Natural killer cell (primary cell): ENCODE measurements around the gene ZNF672. TPM values are rescaled to one million over a fixed set of nuclear protein-coding genes. Genes with fewer than 3 reads are reported as not detected.
"Not testable (repeated sequence)": the region's sequence is repeated elsewhere in the genome, so short reads cannot be mapped to it uniquely, and the experiment has no call there.

Experiments used
- ATAC-seq, 3 donors: fragments of 150-1000 bp in 2 of 3; fragments of 200-7000 bp in 1 of 3; cut with Tn5 transposase; 1 replicate in 1 of 3; 2 replicates in 2 of 3; pipeline ENCODE4 v1.10.0; 2021; ENCODE audit warnings: mild to moderate bottlenecking in 2 of 3, moderate library complexity in 2 of 3
- DNase-seq, 2 donors: peaks; one replicate each; pipeline versions ENCODE4 v3.0.0 to v3.0.0-alpha.2; 2013 to 2021; ENCODE audit warnings: mixed read lengths in 1 of 2
- H3K27ac ChIP-seq: one replicate; pipeline ENCODE4 v1.5.1; 2013; ENCODE audit warnings: mild to moderate bottlenecking, low read length
- H3K27me3 ChIP-seq: one replicate; pipeline ENCODE4 v1.6.1; 2013; ENCODE audit warnings: low read length; ENCODE audit not compliant: control insufficient read depth, insufficient read depth
- H3K36me3 ChIP-seq: one replicate; pipeline ENCODE4 v1.6.1; 2013; ENCODE audit warnings: low read length; ENCODE audit not compliant: control insufficient read depth, insufficient read depth
- H3K4me1 ChIP-seq: one replicate; pipeline ENCODE4 v1.6.1; 2013; ENCODE audit warnings: low read length; ENCODE audit not compliant: control insufficient read depth, insufficient read depth
- H3K4me3 ChIP-seq: one replicate; pipeline ENCODE4 v1.5.1; 2013; ENCODE audit warnings: low read length
- H3K9me3 ChIP-seq: one replicate; pipeline ENCODE4 v1.6.1; 2013; ENCODE audit warnings: low read length; ENCODE audit not compliant: control insufficient read depth, insufficient read depth
- H3K27ac Mint-ChIP-seq, 2 donors: one replicate each; pipeline ENCODE4 v1.8.0; 2022; ENCODE audit warnings: mild to moderate bottlenecking in 2 of 2, mixed read lengths in 2 of 2, moderate library complexity in 1 of 2
- H3K27me3 Mint-ChIP-seq, 2 donors: one replicate each; pipeline ENCODE4 v1.8.0; 2022; ENCODE audit warnings: low read depth in 2 of 2, mixed read lengths in 2 of 2
- H3K36me3 Mint-ChIP-seq: one replicate; pipeline ENCODE4 v1.8.0; 2022; ENCODE audit warnings: mixed read lengths
- H3K4me1 Mint-ChIP-seq, 2 donors: one replicate each; pipeline ENCODE4 v1.8.0; 2022; ENCODE audit warnings: mixed read lengths in 2 of 2
- H3K4me3 Mint-ChIP-seq: one replicate; pipeline ENCODE4 v1.8.0; 2022; ENCODE audit warnings: mild to moderate bottlenecking, moderate library complexity, mixed read lengths
- H3K9me3 Mint-ChIP-seq, 2 donors: one replicate each; pipeline ENCODE4 v1.8.0; 2022; ENCODE audit warnings: mixed read lengths in 2 of 2
- CTCF ChIP-seq: fragments of 200-600 bp; IDR thresholded peaks from one replicate; pipeline ENCODE4 v1.8.0; 2022; ENCODE audit warnings: antibody characterized with exemption
- WGBS: methylation state at CpG from one replicate; pipeline ENCODE4 v1.1.7; 2013; ENCODE audit warnings: missing lambda C conversion rate; ENCODE audit not compliant: insufficient coverage; 5-methylcytosine and 5-hydroxymethylcytosine counted together
- intact Hi-C: fragments of 100-400 bp; cut with micrococcal nuclease; formaldehyde crosslinking; loops from one replicate; pipeline ENCODE4 v1.14.2; 2022
- total RNA-seq, 4 donors: library from RNA; stranded (reverse); fragments of 120-200 nt in 1 of 4; gene quantifications; one replicate each; pipeline versions ENCODE4 v1.2.3 to v1.2.4, GENCODE V29; 2013 to 2022

ZNF672 gene
- total RNA-seq, 3 donors from 2014 or later (not counting 1 experiment from before 2014, with no cell fraction given): 29.0 to 41.8 (median 38.7) TPM

GRCh38 chr1:248825573-248825908, 12.5 kb upstream of the ZNF672 start:
- Histone ChIP-seq H3K4me1 (peaks cover 46% of the 10 kb centered on the region), H3K36me3 (peaks cover 17% of the 10 kb centered on the region), H3K9me3 (no peaks in the 10 kb centered on the region), H3K4me3 (peak overlapping the region; percentile 93), H3K27ac (peak overlapping the region; percentile 99), H3K27me3 (no peaks in the 10 kb centered on the region)
- Mint-ChIP-seq H3K27me3 (no peaks in the 10 kb centered on the region), H3K4me3 (peak overlapping the region; percentile 96), H3K9me3 (no peaks in the 10 kb centered on the region), H3K4me1 (peaks cover 56 to 61% of the 10 kb centered on the region in 2 donors), H3K36me3 (no peaks in the 10 kb centered on the region), H3K27ac (peak overlapping the region; percentile 96)
- TF ChIP-seq CTCF: no peak
- peak in 1 of 3 donors; percentile 1 for ATAC-seq
- no peak for DNase-seq
- WGBS: under 1% methylated on average over 18 of the region's 18 CpGs
- intact Hi-C loops: no loop called here

- peaks cover 55 to 56% of the 10 kb centered on the region in 2 donors for H3K4me1 Mint-ChIP-seq
- DNase-seq (peak; percentile 87 to 96), ATAC-seq (peak; percentile 85 to 95 (median 87))
- peak within 1 kb of the TSS; percentile 93 for H3K4me3 ChIP-seq
- no peaks in the 10 kb centered on the region for H3K9me3 ChIP-seq
- H3K4me1 ChIP-seq: peaks cover 46% of the 10 kb centered on the region
- H3K4me3 Mint-ChIP-seq: peak within 1 kb of the TSS; percentile 96
- peaks cover 12% of the 10 kb centered on the region for H3K36me3 ChIP-seq
- H3K27me3 Mint-ChIP-seq: no peaks in the 10 kb centered on the region
- peak within 1 kb of the TSS; percentile 99 for H3K27ac ChIP-seq
- peak within 1 kb of the TSS; percentile 96 for H3K27ac Mint-ChIP-seq
- H3K27me3 ChIP-seq: no peaks in the 10 kb centered on the region
- intact Hi-C loops: loop anchor here (1.0 kb wide), 4 partner anchors 12 to 80 kb away; partner anchors contain the start of genes PGBD2 and ZNF672
- peak; percentile 79 for TF ChIP-seq CTCF
- H3K36me3 Mint-ChIP-seq: no peaks in the 10 kb centered on the region
- whole genome bisulfite sequencing: under 1% methylated on average over 56 of the region's 56 CpGs
- H3K9me3 Mint-ChIP-seq: no peaks in the 10 kb centered on the region
Observed at GRCh38 chr1:248825909-248826760, 11.9 kb upstream of the ZNF672 start, which contains the start of gene SH3BP5L. SH3BP5L (minus strand) TSS chr1:248825915; CDS start chr1:248824935, 980 bp downstream.

DNA sequence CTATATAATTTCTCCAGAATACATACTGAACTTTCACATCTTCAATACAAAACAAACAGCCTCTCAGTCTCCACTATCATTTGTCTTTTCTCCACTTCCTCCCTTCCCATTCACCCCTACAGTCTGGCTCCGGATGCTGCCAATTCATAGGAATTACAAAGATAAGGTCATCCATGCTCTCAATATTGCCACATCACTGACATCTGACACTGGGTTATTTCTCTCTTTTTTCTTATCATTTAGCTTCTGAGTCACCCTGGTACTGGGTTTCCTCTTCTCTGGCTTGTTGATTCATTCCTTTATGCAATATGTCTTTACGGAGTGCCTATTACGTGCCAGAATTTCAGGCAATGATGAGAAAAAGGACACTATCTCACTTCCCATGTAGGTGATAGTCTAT, 9.2 kb upstream of the ZNF672 start:
- Mint-ChIP-seq H3K4me3 (no peak overlapping the region), H3K27ac (peak overlapping the region; percentile 78 to 96), H3K27me3 (peaks cover 5% of the 10 kb centered on the region in 2 donors), H3K4me1 (peaks cover 35 to 37% of the 10 kb centered on the region in 2 donors), H3K9me3 (no peaks in the 10 kb centered on the region), H3K36me3 (no peaks in the 10 kb centered on the region)
- Histone ChIP-seq H3K27me3 (no peaks in the 10 kb centered on the region), H3K36me3 (peaks cover 5% of the 10 kb centered on the region), H3K4me1 (peaks cover 26% of the 10 kb centered on the region), H3K27ac (no peak overlapping the region), H3K4me3 (no peak overlapping the region), H3K9me3 (no peaks in the 10 kb centered on the region)
- DNase-seq: no peak
- WGBS: 96% methylated on average over 2 of the region's 3 CpGs
- no peak for ATAC-seq
- TF ChIP-seq CTCF: no peak
- intact Hi-C loops: no loop called here

- H3K9me3 ChIP-seq, intact Hi-C loops, H3K36me3 Mint-ChIP-seq, ATAC-seq, DNase-seq, H3K27me3 Mint-ChIP-seq, H3K27ac ChIP-seq, H3K9me3 Mint-ChIP-seq, H3K4me3 ChIP-seq, H3K27ac Mint-ChIP-seq, H3K36me3 ChIP-seq, H3K4me3 Mint-ChIP-seq, H3K27me3 ChIP-seq: not testable (repeated sequence)
- H3K4me1 ChIP-seq: peaks cover 11% of the 10 kb centered on the region
- H3K4me1 Mint-ChIP-seq: peaks cover 17 to 19% of the 10 kb centered on the region in 2 donors
- 73% methylated on average over 2 of the region's 3 CpGs for WGBS
Observed at GRCh38 chr1:248830718-248831017, 7.4 kb upstream of the ZNF672 start.
